PC-9 (cell line): ENCODE data around the gene APBA1. TPM values are rescaled to one million over a fixed set of nuclear protein-coding genes. Genes with fewer than 3 reads are reported as not detected.
A peak's percentile ranks its signal among the peaks of the same experiment; 100 is the strongest.

Source experiments
- BruUV-seq: library from RNA; stranded (reverse); fragments of 400-500 nt; replicated peaks from 2 replicates; lab custom pipeline; 2021; lab: Mats Ljungman, UMichigan
- CTCF ChIA-PET: fragments of 300-600 bp; sonication (Branson Sonifier 250); formaldehyde crosslinking; loops from one replicate; lab custom pipeline; 2022; ENCODE audit warnings: antibody characterized with exemption; lab: Charles Lee
- POLR2A ChIA-PET: fragments of 300-600 bp; sonication (Branson Sonifier 250); formaldehyde crosslinking; loops from one replicate; lab custom pipeline; 2022; ENCODE audit warnings: antibody characterized with exemption; ENCODE audit not compliant: unreplicated experiment; lab: Charles Lee
- DNase-seq, 2 experiments: peaks; one replicate each; pipeline versions ENCODE4 v3.0.0 to v3.0.0-alpha.2; 2015 to 2022; ENCODE audit warnings: mixed read lengths in 1 of 2
- H2AFZ ChIP-seq: fragments of 200-600 bp; sonication (generic); 2 replicates; pipeline ENCODE4 v1.8.1; 2017; ENCODE audit warnings: antibody characterized with exemption
- H3F3A ChIP-seq: fragments of 200-600 bp; sonication (generic); 2 replicates; pipeline ENCODE4 v1.8.1; 2017; ENCODE audit warnings: antibody characterized with exemption, mild to moderate bottlenecking, low read depth; ENCODE audit not compliant: insufficient read depth
- H3K27ac ChIP-seq: fragments of 200-600 bp; sonication (generic); 2 replicates; pipeline ENCODE4 v1.6.1; 2016; ENCODE audit warnings: mixed run types
- H3K27me3 ChIP-seq: fragments of 200-600 bp; sonication (generic); 2 replicates; pipeline ENCODE4 v1.6.1; 2016; ENCODE audit warnings: low read depth, mixed run types; ENCODE audit not compliant: insufficient read depth
- H3K36me3 ChIP-seq: fragments of 200-600 bp; sonication (generic); 2 replicates; pipeline ENCODE4 v1.6.1; 2016; ENCODE audit warnings: low read depth, mixed run types
- H3K4me1 ChIP-seq: fragments of 200-600 bp; sonication (generic); replicated peaks from 2 replicates; pipeline ENCODE4 v1.6.1; 2016; ENCODE audit warnings: mixed run types; ENCODE audit not compliant: insufficient read depth
- H3K4me2 ChIP-seq: fragments of 200-600 bp; sonication (generic); 2 replicates; pipeline ENCODE4 v1.6.1; 2017; ENCODE audit warnings: mixed run types
- H3K4me3 ChIP-seq: fragments of 200-600 bp; sonication (generic); 2 replicates; pipeline ENCODE4 v1.6.1; 2016; ENCODE audit warnings: mixed run types
- H3K79me2 ChIP-seq: fragments of 200-600 bp; sonication (generic); 2 replicates; pipeline ENCODE4 v1.6.1; 2017; ENCODE audit warnings: low read depth, mixed run types
- H3K9me2 ChIP-seq: fragments of 200-600 bp; sonication (generic); 2 replicates; pipeline ENCODE4 v1.8.1; 2017; ENCODE audit warnings: mild to moderate bottlenecking; ENCODE audit not compliant: insufficient read depth
- H3K9me3 ChIP-seq: fragments of 200-600 bp; sonication (generic); 2 replicates; pipeline ENCODE4 v1.8.1; 2016; ENCODE audit warnings: low read depth; ENCODE audit not compliant: insufficient read depth
- H4K20me1 ChIP-seq: fragments of 200-600 bp; sonication (generic); 2 replicates; pipeline ENCODE4 v1.8.1; 2017; ENCODE audit not compliant: insufficient read depth
- EZH2 ChIP-seq: fragments of 200-600 bp; sonication (generic); IDR thresholded peaks from 2 replicates; pipeline ENCODE4 v1.8.0; 2017; ENCODE audit warnings: antibody characterized with exemption, low read depth
- intact Hi-C: fragments of 100-400 bp; cut with micrococcal nuclease; formaldehyde crosslinking; loops from one replicate; pipeline ENCODE4 v1.10.0; 2022; ENCODE audit not compliant: unreplicated experiment
- total RNA-seq: library from RNA; stranded (reverse); gene quantifications from 2 replicates; pipeline ENCODE4 v1.2.3, GENCODE V29; 2021
- TF ChIP-seq, protein P1 (sequence below): fragments of 200-600 bp; sonication (generic); conservative IDR thresholded peaks from 2 replicates; pipeline ENCODE4 v1.6.1; 2017; ENCODE audit warnings: mixed run types, antibody characterized with exemption, mild to moderate bottlenecking, moderate library complexity

The APBA1 gene
- total RNA-seq, 1 experiment from 2014 or later, result 0.44 TPM

- Histone ChIP-seq H3K4me1 (no peaks in the 10 kb centered on the region), H3F3A (no peaks in the 10 kb centered on the region), H3K9me3 (no peaks in the 10 kb centered on the region), H3K27ac (no peak overlapping the region), H3K36me3 (no peaks in the 10 kb centered on the region), H3K4me3 (no peak overlapping the region), H2AFZ (no peak overlapping the region), H4K20me1 (no peaks in the 10 kb centered on the region), H3K79me2 (no peaks in the 10 kb centered on the region), H3K9me2 (no peaks in the 10 kb centered on the region), H3K4me2 (no peak overlapping the region), H3K27me3 (no peaks in the 10 kb centered on the region)
- intact Hi-C loops, result loop anchor here (10.0 kb wide), 1 partner anchor 55 kb away; no protein-coding TSS in a partner anchor
- TF ChIP-seq EZH2, result no peak
- TF ChIP-seq, protein P1, sequence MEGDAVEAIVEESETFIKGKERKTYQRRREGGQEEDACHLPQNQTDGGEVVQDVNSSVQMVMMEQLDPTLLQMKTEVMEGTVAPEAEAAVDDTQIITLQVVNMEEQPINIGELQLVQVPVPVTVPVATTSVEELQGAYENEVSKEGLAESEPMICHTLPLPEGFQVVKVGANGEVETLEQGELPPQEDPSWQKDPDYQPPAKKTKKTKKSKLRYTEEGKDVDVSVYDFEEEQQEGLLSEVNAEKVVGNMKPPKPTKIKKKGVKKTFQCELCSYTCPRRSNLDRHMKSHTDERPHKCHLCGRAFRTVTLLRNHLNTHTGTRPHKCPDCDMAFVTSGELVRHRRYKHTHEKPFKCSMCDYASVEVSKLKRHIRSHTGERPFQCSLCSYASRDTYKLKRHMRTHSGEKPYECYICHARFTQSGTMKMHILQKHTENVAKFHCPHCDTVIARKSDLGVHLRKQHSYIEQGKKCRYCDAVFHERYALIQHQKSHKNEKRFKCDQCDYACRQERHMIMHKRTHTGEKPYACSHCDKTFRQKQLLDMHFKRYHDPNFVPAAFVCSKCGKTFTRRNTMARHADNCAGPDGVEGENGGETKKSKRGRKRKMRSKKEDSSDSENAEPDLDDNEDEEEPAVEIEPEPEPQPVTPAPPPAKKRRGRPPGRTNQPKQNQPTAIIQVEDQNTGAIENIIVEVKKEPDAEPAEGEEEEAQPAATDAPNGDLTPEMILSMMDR, result no peak
- ChIA-PET POLR2A (no interaction called here), CTCF (interaction anchor here (0.7 kb wide), 1 partner anchor 70 kb away, joined by 3 read pairs; no protein-coding TSS in a partner anchor)
- BruUV-seq, result no TSS peak
- peak in 1 of 2 experiments; percentile 69 for DNase-seq
These were observed 102.3 kb downstream of the APBA1 start for GRCh38 chr9:69569738-69570451.

DNA sequence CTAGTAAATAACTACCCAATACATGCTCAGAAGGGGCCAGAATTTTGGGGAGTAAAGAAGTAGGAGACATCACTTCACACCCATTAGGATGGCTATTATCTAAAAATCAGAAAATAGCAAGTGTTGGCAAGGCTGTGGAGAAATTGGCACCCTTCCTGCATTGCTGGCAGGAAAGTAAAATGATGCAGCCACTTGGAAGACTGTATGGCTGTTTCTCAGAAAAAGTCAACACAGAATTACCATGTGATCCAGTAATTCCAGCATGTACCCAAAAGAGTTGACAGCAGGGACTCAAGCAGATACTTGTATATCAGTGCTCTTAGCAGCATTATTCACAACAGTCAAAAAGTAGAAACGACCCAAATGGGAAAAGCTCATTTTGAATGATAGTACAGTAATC lies 107.6 kb downstream of the APBA1 start:
- no peak for TF ChIP-seq EZH2
- TF ChIP-seq, protein P1, result no peak
- Histone ChIP-seq H4K20me1 (no peaks in the 10 kb centered on the region), H3K36me3 (no peaks in the 10 kb centered on the region), H2AFZ (no peak overlapping the region), H3K4me1 (no peaks in the 10 kb centered on the region), H3K79me2 (no peaks in the 10 kb centered on the region), H3K9me3 (no peaks in the 10 kb centered on the region), H3K4me3 (no peak overlapping the region), H3F3A (no peaks in the 10 kb centered on the region), H3K27me3 (no peaks in the 10 kb centered on the region), H3K27ac (no peak overlapping the region), H3K9me2 (no peaks in the 10 kb centered on the region), H3K4me2 (no peak overlapping the region)
- POLR2A ChIA-PET, result no interaction called here
- intact Hi-C loops, result loop anchor here (10.0 kb wide), 1 partner anchor 60 kb away; no protein-coding TSS in a partner anchor
- CTCF ChIA-PET, result no interaction called here
- no peak for DNase-seq
- BruUV-seq, result no TSS peak

- no TSS peak for BruUV-seq
- no peak for TF ChIP-seq EZH2
- TF ChIP-seq, protein P1, result no peak
- intact Hi-C loops, result no loop called here
These were observed 113.0 kb downstream of the APBA1 start for GRCh38 chr9:69559126-69559525.

More at GRCh38 chr9:69559126-69559525, 113.0 kb downstream of the APBA1 start:
- H3K4me1 ChIP-seq, result no peaks in the 10 kb centered on the region
- no peaks in the 10 kb centered on the region for H3K27me3 ChIP-seq
- ChIA-PET POLR2A (no interaction called here), CTCF (no interaction called here)
- H3K4me2 ChIP-seq, result no peak overlapping the region
- no peak overlapping the region for H3K4me3 ChIP-seq
- no peaks in the 10 kb centered on the region for H3K79me2 ChIP-seq
- no peaks in the 10 kb centered on the region for H3K9me2 ChIP-seq
- H4K20me1 ChIP-seq, result no peaks in the 10 kb centered on the region
- no peak overlapping the region for H3K27ac ChIP-seq
- DNase-seq, result no peak
- no peak overlapping the region for H2AFZ ChIP-seq
- H3K36me3 ChIP-seq, result no peaks in the 10 kb centered on the region
- H3K9me3 ChIP-seq, result no peaks in the 10 kb centered on the region
- H3F3A ChIP-seq, result no peaks in the 10 kb centered on the region
